Ascending aorta (tissue), 2 donors: ENCODE results near the gene TTYH1. TPM values are rescaled to one million over a fixed set of nuclear protein-coding genes. Genes with fewer than 3 reads are reported as not detected.
A peak's percentile ranks its signal among the peaks of the same experiment; 100 is the strongest.

Experiments
- DNase-seq, 2 donors: peaks; one replicate each; pipeline ENCODE4 v3.0.0-alpha.2; 2019; ENCODE audit warnings: low spot score in 2 of 2
- H3K27ac ChIP-seq, 2 donors: fragments of 200-600 bp; sonication (generic); one replicate each; pipeline ENCODE4 v1.5.1; 2016 to 2017; ENCODE audit warnings: mild to moderate bottlenecking in 1 of 2
- H3K27me3 ChIP-seq: fragments of 200-600 bp; sonication (generic); one replicate; pipeline ENCODE4 v1.5.1; 2017
- H3K36me3 ChIP-seq, 2 donors: fragments of 200-600 bp; sonication (generic); one replicate each; pipeline ENCODE4 v1.5.1; 2016
- H3K4me1 ChIP-seq, 2 donors: fragments of 200-600 bp; sonication (generic); one replicate each; pipeline ENCODE4 v1.5.1; 2016 to 2017; ENCODE audit warnings: mild to moderate bottlenecking in 1 of 2
- H3K4me3 ChIP-seq, 2 donors: fragments of 200-600 bp; sonication (generic); one replicate each; pipeline ENCODE4 v1.5.1; 2016 to 2017; ENCODE audit warnings: mild to moderate bottlenecking in 1 of 2
- H3K9me3 ChIP-seq, 2 donors: fragments of 200-600 bp; sonication (generic); one replicate each; pipeline ENCODE4 v1.5.1; 2016
- CTCF ChIP-seq, 3 experiments: fragments of 200-600 bp in 2 of 3; fragments of 450-650 bp in 1 of 3; sonication (generic) in 2 of 3; IDR thresholded peaks; one replicate each; pipeline ENCODE4 v1.5.1; 2016 to 2019; ENCODE audit warnings: antibody characterized with exemption in 3 of 3, mild to moderate bottlenecking in 1 of 3, moderate library complexity in 1 of 3
- intact Hi-C: fragments of 100-400 bp; cut with DNase I; formaldehyde crosslinking; loops from one replicate; pipeline ENCODE4 v1.15.1; 2023
- total RNA-seq: library from RNA; depleted of rRNA; stranded (reverse); fragments of >200 nt; gene quantifications from one replicate; pipeline ENCODE4 v1.1.0, GENCODE V29; 2016

The TTYH1 gene
- total RNA-seq, 1 donor from 2014 or later: 58.4 TPM

DNA sequence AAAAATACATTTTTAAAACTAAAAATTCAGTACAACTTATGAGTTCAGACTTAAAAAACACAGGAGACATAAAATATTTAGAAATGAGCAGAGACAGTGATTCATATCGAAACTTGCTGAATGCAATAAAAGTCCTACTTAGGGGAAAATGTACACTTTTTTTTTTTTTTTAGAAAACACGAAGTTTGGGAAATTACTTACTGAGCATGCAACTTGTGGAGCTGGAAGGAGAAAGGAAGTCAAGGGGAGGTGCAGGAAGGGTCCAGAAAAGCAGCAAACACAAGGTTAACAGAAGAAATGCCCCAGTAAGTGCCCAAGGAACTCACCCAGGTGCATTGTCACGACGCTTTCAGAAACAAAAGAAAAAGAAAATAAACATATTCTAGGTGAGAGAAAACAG, 31.9 kb upstream of the TTYH1 start:
- Histone ChIP-seq H3K4me3 (no peak overlapping the region), H3K36me3 (no peaks in the 10 kb centered on the region), H3K4me1 (no peaks in the 10 kb centered on the region), H3K9me3 (no peaks in the 10 kb centered on the region), H3K27ac (no peak overlapping the region), H3K27me3 (no peaks in the 10 kb centered on the region)
- intact Hi-C loops: no loop called here
- TF ChIP-seq CTCF (IDR thresholded peaks at IDR 0.05): no peak
- DNase-seq: no peak

GRCh38 chr19:54387991-54388801, 27.1 kb upstream of the TTYH1 start:
- no peak for DNase-seq
- H3K27ac ChIP-seq: no peak overlapping the region
- intact Hi-C loops: no loop called here
- no peaks in the 10 kb centered on the region for H3K27me3 ChIP-seq
- no peaks in the 10 kb centered on the region for H3K9me3 ChIP-seq
- TF ChIP-seq CTCF (IDR thresholded peaks at IDR 0.05): no peak
- H3K36me3 ChIP-seq: no peaks in the 10 kb centered on the region
- no peaks in the 10 kb centered on the region for H3K4me1 ChIP-seq
- peak overlapping the region in 1 of 2 donors; percentile 47 for H3K4me3 ChIP-seq

DNA sequence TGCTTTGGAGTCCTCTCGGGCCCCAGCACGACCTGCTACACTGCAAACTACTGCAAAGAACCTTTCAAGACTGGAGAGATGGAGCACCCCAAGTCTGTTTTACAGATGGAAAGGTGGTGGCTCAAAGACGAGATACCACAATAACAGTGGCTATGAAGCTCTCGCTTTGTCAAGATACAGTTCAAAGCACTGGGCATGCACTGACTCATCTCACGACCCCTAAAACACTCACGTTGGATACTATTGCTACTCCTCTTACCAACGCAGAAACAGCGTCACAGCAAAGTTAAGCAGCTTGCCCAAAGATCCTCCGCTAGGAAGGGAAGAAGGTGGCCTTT, 26.5 kb upstream of the TTYH1 start:
- no peak overlapping the region for H3K27ac ChIP-seq

DNA sequence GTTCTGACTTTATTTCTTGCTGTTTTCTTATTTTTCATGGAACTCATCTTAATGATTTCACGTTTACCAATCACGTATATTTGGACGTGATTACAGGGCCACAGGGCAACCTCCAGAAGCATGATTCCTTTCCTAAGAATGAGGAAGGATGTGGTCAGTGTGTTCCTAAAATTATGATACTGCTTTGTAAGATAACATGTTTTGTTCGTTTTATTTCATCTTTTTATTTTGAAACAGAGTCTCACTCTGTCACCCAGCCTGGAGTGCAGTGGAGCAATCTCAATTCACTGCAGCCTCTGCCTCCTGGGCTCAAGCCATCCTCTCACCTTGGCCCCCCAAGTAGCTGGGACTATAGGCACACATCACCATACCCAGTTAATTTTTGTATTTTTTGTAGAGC, 25.7 kb upstream of the TTYH1 start:
- H3K9me3 ChIP-seq: no peaks in the 10 kb centered on the region
- H3K36me3 ChIP-seq: no peaks in the 10 kb centered on the region
- no peaks in the 10 kb centered on the region for H3K4me1 ChIP-seq
- DNase-seq: no peak
- no peak overlapping the region for H3K4me3 ChIP-seq
- H3K27me3 ChIP-seq: no peaks in the 10 kb centered on the region
- intact Hi-C loops: no loop called here
- H3K27ac ChIP-seq: no peak overlapping the region
- no peak for TF ChIP-seq CTCF (IDR thresholded peaks at IDR 0.05)

More for the DNA sequence above, 26.5 kb upstream of the TTYH1 start:
- intact Hi-C loops: no loop called here
- H3K27me3 ChIP-seq: no peaks in the 10 kb centered on the region
- DNase-seq: no peak
- no peaks in the 10 kb centered on the region for H3K4me1 ChIP-seq
- no peaks in the 10 kb centered on the region for H3K36me3 ChIP-seq
- no peak for TF ChIP-seq CTCF (IDR thresholded peaks at IDR 0.05)
- peak overlapping the region in 1 of 2 donors; percentile 47 for H3K4me3 ChIP-seq
- H3K9me3 ChIP-seq: no peaks in the 10 kb centered on the region

DNA sequence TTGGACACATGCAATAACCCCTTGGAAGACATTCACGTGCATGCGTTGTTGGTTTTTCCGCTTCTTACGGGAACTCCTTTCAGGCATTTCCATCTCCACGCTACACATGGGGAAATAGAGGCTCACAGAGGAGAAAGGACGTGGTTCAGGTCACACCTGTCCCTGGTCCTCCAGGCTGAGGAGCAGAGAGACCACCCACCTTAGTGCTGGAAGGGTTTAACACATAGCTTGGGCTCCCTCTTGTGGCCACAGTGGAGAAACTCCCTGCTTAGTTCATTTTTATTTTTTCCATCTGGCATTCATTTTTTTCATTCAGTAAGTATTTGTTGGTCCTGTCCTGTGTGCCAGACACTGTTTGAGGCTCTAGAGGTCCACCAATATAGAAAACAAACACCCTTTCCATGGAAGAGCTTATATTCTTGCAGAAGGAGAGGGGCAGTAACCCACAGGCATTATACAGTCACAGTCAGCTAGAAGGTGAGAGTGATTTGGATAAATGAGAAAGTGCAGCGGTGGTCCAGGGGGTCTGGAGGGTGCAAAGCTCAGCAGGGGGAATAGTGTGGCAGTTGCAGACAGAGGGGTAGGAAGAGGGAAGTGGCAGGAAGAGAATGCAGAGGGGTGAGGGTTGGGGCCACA, 24.2 kb upstream of the TTYH1 start:
- no peak overlapping the region for H3K4me3 ChIP-seq
- H3K36me3 ChIP-seq: no peaks in the 10 kb centered on the region
- H3K9me3 ChIP-seq: no peaks in the 10 kb centered on the region
- peak; percentile 45 to 60 (median 48) for TF ChIP-seq CTCF (IDR thresholded peaks at IDR 0.05)
- no peak overlapping the region for H3K27ac ChIP-seq
- H3K4me1 ChIP-seq: no peaks in the 10 kb centered on the region
- intact Hi-C loops: no loop called here
- DNase-seq: no peak
- H3K27me3 ChIP-seq: no peaks in the 10 kb centered on the region
